Measurements from ENCODE around the gene RNF220. TPM values are rescaled to one million over a fixed set of nuclear protein-coding genes. Genes with fewer than 3 reads are reported as not detected.

Gene RNF220
- total RNA-seq, 6 donors from 2014 or later = 77.7 to 114 (median 91.1) TPM

- H3K27me3 ChIP-seq = peaks cover 0 to 42% (median 22%) of the 10 kb centered on the region in 4 donors
- no peak overlapping the region for H3K27ac ChIP-seq
- H3K9me3 ChIP-seq = no peaks in the 10 kb centered on the region
- no peaks in the 10 kb centered on the region for H3K36me3 ChIP-seq
- no peak overlapping the region for H3K4me3 ChIP-seq
- H3K4me1 ChIP-seq = peaks cover 12 to 23% (median 19%) of the 10 kb centered on the region in 4 donors
- no peak for DNase-seq
- ATAC-seq (ENCODE audit: low FRiP score in 2 of 2) = no peak
- 65 to 66% methylated on average over 10 of the region's 10 CpGs for WGBS, 2 donors
- TF ChIP-seq POLR2AphosphoS5 (IDR thresholded peaks at IDR 0.05) (no peak), POLR2A (IDR thresholded peaks at IDR 0.05) (no peak), EP300 (IDR thresholded peaks at IDR 0.05) (no peak)
- TF ChIP-seq, protein P1, sequence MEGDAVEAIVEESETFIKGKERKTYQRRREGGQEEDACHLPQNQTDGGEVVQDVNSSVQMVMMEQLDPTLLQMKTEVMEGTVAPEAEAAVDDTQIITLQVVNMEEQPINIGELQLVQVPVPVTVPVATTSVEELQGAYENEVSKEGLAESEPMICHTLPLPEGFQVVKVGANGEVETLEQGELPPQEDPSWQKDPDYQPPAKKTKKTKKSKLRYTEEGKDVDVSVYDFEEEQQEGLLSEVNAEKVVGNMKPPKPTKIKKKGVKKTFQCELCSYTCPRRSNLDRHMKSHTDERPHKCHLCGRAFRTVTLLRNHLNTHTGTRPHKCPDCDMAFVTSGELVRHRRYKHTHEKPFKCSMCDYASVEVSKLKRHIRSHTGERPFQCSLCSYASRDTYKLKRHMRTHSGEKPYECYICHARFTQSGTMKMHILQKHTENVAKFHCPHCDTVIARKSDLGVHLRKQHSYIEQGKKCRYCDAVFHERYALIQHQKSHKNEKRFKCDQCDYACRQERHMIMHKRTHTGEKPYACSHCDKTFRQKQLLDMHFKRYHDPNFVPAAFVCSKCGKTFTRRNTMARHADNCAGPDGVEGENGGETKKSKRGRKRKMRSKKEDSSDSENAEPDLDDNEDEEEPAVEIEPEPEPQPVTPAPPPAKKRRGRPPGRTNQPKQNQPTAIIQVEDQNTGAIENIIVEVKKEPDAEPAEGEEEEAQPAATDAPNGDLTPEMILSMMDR (IDR thresholded peaks at IDR 0.05) = no peak
Measured at GRCh38 chr1:44411861-44412260, 6.8 kb downstream of the RNF220 start.

GRCh38 chr1:44412601-44413000 lies 7.5 kb downstream of the RNF220 start:
- H3K9me3 ChIP-seq = no peaks in the 10 kb centered on the region
- peaks cover 9 to 21% (median 15%) of the 10 kb centered on the region in 4 donors for H3K4me1 ChIP-seq
- no peak overlapping the region for H3K4me3 ChIP-seq
- ATAC-seq (ENCODE audit: low FRiP score in 2 of 2) (no peak), DNase-seq (no peak)
- H3K27ac ChIP-seq = no peak overlapping the region
- TF ChIP-seq POLR2AphosphoS5 (IDR thresholded peaks at IDR 0.05) (no peak), POLR2A (IDR thresholded peaks at IDR 0.05) (no peak), EP300 (IDR thresholded peaks at IDR 0.05) (no peak)
- TF ChIP-seq, protein P1 (IDR thresholded peaks at IDR 0.05) = no peak
- peaks cover 0 to 42% (median 20%) of the 10 kb centered on the region in 4 donors for H3K27me3 ChIP-seq
- H3K36me3 ChIP-seq = no peaks in the 10 kb centered on the region
- WGBS, 2 donors = 44 to 68% methylated on average over 7 of the region's 7 CpGs

GRCh38 chr1:44413740-44414139 lies 8.7 kb downstream of the RNF220 start:
- Histone ChIP-seq H3K27me3 (peaks cover 0 to 41% (median 17%) of the 10 kb centered on the region in 4 donors), H3K4me3 (no peak overlapping the region), H3K36me3 (no peaks in the 10 kb centered on the region), H3K27ac (no peak overlapping the region), H3K9me3 (no peaks in the 10 kb centered on the region), H3K4me1 (peaks cover 11 to 20% (median 17%) of the 10 kb centered on the region in 4 donors)
- TF ChIP-seq EP300 (IDR thresholded peaks at IDR 0.05) = no peak
- TF ChIP-seq, protein P1 (IDR thresholded peaks at IDR 0.05) = no peak
- no peak for TF ChIP-seq POLR2A (IDR thresholded peaks at IDR 0.05)
- no peak for TF ChIP-seq POLR2AphosphoS5 (IDR thresholded peaks at IDR 0.05)
- ATAC-seq (ENCODE audit: low FRiP score in 2 of 2) (no peak), DNase-seq (no peak)
- WGBS, 2 donors = 71 to 79% methylated on average over 9 of the region's 9 CpGs

DNA sequence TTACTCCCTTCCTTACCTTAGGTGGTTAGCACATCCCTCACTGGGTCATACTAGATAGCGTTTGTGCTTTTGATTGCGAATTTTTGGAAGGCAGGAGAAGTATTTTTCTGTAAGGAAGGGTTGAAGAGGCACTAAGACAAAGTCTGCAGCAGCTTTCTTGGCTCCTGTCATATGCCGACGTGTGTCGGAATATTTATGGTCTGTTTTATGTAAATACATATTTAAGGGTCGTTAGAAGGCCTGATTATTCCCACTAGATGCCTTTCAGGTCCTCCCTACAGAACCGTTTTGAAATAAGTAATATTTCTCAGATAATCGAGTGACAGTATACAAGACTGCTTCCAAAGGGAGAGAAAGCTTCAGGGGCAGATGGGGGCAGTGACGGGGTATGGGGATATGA lies 10.0 kb downstream of the RNF220 start:
- H3K36me3 ChIP-seq = no peaks in the 10 kb centered on the region
- ATAC-seq (ENCODE audit: low FRiP score in 2 of 2) (no peak), DNase-seq (no peak)
- H3K27ac ChIP-seq = no peak overlapping the region
- WGBS, 2 donors = 52 to 61% methylated on average over 9 of the region's 9 CpGs
- peaks cover 0 to 31% (median 12%) of the 10 kb centered on the region in 4 donors for H3K27me3 ChIP-seq
- H3K9me3 ChIP-seq = no peaks in the 10 kb centered on the region
- peaks cover 11 to 16% (median 14%) of the 10 kb centered on the region in 4 donors for H3K4me1 ChIP-seq
- TF ChIP-seq, protein P1 (IDR thresholded peaks at IDR 0.05) = no peak
- TF ChIP-seq POLR2A (IDR thresholded peaks at IDR 0.05) (no peak), EP300 (IDR thresholded peaks at IDR 0.05) (no peak)
- no peak overlapping the region for H3K4me3 ChIP-seq

- peak in 1 of 2 donors; percentile 17 for ATAC-seq (ENCODE audit: low FRiP score in 2 of 2)
- peak in 1 of 2 donors; percentile 60 for DNase-seq
Measured at GRCh38 chr1:44416408-44416807, 11.4 kb downstream of the RNF220 start.

More at GRCh38 chr1:44416408-44416807, 11.4 kb downstream of the RNF220 start:
- no peak overlapping the region for H3K4me3 ChIP-seq
- no peaks in the 10 kb centered on the region for H3K9me3 ChIP-seq
- no peaks in the 10 kb centered on the region for H3K36me3 ChIP-seq
- peaks cover 0 to 33% (median 12%) of the 10 kb centered on the region in 4 donors for H3K27me3 ChIP-seq
- TF ChIP-seq EP300 (IDR thresholded peaks at IDR 0.05) (no peak), POLR2A (IDR thresholded peaks at IDR 0.05) (no peak), POLR2AphosphoS5 (IDR thresholded peaks at IDR 0.05) (no peak)
- TF ChIP-seq, protein P1 (IDR thresholded peaks at IDR 0.05) = no peak
- 87 to 92% methylated on average over 7 of the region's 7 CpGs for WGBS, 2 donors
- H3K4me1 ChIP-seq = peaks cover 11 to 16% (median 14%) of the 10 kb centered on the region in 4 donors
- H3K27ac ChIP-seq = no peak overlapping the region
